ENCODE results near the gene NIPA2.
"Not testable (repeated sequence)": the region's sequence is repeated elsewhere in the genome, so short reads cannot be mapped to it uniquely, and the experiment has no call there.

The NIPA2 gene

GRCh38 chr15:22838292-22839042, at the start of gene NIPA2:
TSS of gene NIPA2 (plus strand) at chr15:22838666. CDS start at chr15:22851732, 13,066 bp downstream.
- peak; percentile 96 to 97 for DNase-seq (ENCODE audit: low read depth in 2 of 2, low spot score in 1 of 2)

DNA sequence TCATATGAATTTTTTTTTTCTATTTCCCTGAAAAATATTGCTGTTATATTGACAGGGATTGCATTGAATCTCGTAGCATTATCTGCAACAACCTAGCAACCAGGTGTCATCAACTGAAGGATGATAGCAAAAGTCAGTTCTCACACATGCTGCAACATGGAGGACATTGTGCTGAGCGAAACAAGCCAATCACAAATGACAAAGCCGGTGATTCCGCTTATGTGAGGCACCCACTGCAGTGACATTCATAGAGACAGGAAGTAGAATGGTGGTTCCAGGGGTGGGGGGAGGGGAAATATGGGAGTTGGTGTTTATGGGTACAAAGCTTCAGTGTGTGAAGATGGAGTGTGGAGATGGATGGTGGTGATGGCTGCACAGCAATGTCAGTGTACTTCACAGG, 44.4 kb upstream of the NIPA2 start:
- no peak for DNase-seq (ENCODE audit: low read depth in 2 of 2, low spot score in 1 of 2)

- DNase-seq (ENCODE audit: low read depth in 2 of 2, low spot score in 1 of 2) = no peak
Measured at GRCh38 chr15:22794621-22795167, 43.8 kb upstream of the NIPA2 start.

DNA sequence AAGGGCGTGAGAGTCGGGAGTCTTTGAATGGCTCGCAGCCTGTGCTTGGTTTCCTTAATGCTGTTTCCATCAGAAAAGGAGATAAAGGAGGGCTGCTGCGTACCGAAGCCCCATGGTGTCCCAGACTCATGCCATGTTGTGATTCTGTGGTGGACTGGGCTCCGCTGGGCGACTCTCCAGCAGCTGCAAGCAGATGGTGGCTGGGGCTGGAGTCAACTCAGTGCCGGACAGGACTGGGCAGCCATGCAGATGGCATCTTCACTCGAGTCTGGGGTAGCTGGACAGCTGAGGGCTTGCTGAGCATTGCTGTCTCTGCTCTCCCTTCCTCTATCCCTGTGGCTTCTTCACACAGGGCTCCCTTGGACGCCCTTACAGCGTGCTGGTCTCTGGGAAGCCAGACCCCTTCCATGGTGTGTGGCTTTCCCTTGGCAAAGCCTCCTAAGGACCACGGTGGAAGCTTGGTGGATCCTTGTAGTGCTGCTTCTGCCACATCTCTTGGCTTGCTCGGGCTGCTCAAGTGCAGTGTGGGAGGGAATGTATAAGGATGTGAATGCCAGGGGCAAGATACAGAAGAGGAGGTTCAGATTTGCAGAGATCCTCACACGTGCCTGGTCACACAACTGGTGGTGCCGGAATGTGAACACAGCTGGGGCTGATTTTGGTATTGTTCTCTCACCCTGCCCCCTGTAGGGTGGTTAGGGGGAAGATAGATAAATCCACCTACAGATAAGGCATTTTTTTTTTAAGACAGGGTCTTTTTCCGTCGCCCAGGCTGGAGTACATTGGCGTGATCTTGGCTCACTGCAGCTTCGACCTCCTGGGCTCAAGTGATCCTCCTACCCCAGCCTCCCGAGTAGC, 43.0 kb upstream of the NIPA2 start:
- DNase-seq (ENCODE audit: low read depth in 2 of 2, low spot score in 1 of 2) = no peak

DNA sequence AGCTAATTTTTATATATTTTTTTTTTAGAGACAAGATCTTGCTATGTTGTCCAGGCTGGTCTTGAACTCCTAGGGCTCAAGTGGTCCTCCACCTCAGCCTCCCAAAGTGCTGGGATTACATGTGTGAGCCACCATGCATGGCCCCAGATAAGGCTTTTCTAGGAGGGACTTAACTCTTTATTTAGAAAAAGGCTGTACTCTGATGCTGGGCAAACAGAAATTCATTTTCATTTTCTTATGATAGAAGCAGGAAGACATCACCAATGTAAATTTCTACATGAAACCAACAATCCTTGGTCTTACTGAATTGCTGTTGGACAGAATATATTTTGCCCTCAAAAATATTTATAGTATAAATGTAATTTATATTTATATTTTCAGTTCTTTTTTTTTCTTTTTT, 42.4 kb upstream of the NIPA2 start:
- DNase-seq (ENCODE audit: low read depth in 2 of 2, low spot score in 1 of 2) = no peak

DNA sequence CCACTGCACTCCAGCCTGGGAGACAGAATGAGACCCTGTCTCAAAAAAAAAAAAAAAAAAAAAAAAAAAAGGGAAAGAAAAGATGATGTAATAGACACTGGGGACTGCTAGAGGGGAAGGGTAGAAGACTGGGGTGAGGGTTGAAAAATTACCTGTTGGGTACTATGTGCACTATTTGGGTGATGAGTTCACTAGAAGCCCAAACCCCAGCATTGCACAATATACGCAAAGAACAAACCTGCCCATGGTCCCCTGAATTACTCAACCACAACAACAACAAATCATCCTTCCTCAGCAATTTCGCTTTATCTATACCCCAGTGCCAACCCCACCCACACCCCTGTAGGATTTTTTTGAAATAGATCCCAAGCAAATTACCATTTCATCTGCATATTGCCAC, 38.6 kb upstream of the NIPA2 start:
- DNase-seq (ENCODE audit: low read depth in 2 of 2, low spot score in 1 of 2) = no peak

DNA sequence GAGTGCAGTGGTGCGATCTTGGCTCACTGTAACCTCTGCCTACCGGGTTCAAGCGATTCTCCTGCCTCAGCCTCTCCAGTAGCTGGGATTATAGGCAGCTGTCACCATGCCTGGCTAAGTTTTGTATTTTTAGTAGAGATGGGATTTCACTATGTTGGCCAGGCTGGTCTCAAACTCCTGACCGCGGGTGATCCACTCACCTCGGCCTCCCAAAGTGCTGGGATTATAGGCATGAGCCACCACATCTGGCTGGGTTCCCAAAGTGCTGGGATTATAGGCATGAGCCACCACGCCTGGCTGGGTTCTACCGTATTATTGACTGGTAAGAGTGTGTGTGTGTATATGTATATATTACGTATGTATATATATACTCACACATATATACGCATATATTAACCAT, 35.5 kb upstream of the NIPA2 start:
- not testable (repeated sequence) for DNase-seq (ENCODE audit: low read depth in 2 of 2, low spot score in 1 of 2)

- DNase-seq (ENCODE audit: low read depth in 2 of 2, low spot score in 1 of 2) = no peak
Measured at GRCh38 chr15:22806156-22806555, 32.3 kb upstream of the NIPA2 start.

DNA sequence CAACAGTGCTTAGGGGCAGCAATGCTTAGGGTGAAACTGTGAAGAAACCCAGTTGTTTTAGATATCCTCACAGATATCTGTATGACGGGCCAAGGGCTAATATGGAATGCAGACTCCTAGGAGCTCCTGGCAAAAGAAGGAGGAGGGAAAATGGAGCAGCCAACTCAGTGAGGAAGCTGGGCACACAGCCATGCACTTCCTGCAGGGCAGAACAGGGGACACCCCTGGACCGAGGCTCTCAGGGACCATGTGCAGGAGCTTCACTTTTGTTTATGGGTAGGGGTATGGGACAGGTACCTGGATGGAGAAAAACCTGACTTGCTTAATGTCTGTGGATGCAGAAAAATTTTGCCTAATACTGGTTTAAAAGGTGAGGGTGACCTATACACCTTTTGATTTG, 31.8 kb upstream of the NIPA2 start:
- no peak for DNase-seq (ENCODE audit: low read depth in 2 of 2, low spot score in 1 of 2)

DNA sequence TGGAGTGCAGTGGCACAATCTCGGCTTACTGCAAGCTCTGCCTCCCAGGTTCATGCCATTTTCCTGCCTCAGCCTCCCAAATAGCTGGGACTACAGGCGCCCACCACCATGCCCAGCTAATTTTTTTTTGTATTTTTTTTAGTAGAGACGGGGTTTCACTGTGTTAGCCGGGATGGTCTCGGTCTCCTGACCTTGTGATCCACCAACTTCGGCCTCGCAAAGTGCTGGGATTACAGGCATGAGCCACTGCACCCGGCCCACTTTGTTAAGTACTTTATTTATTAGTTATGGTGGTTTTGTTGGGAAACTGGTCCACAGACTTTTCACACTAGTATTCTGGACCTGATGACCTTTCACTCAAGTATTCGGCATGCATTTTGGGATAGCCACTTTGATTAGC, 30.6 kb upstream of the NIPA2 start:
- DNase-seq (ENCODE audit: low read depth in 2 of 2, low spot score in 1 of 2) = not testable (repeated sequence)

GRCh38 chr15:22808240-22808639, 30.2 kb upstream of the NIPA2 start:
- no peak for DNase-seq (ENCODE audit: low read depth in 2 of 2, low spot score in 1 of 2)

- DNase-seq (ENCODE audit: low read depth in 2 of 2, low spot score in 1 of 2) = no peak
Measured at GRCh38 chr15:22808761-22809280, 29.6 kb upstream of the NIPA2 start.

GRCh38 chr15:22810033-22810852, 28.2 kb upstream of the NIPA2 start:
- no peak for DNase-seq (ENCODE audit: low read depth in 2 of 2, low spot score in 1 of 2)

DNA sequence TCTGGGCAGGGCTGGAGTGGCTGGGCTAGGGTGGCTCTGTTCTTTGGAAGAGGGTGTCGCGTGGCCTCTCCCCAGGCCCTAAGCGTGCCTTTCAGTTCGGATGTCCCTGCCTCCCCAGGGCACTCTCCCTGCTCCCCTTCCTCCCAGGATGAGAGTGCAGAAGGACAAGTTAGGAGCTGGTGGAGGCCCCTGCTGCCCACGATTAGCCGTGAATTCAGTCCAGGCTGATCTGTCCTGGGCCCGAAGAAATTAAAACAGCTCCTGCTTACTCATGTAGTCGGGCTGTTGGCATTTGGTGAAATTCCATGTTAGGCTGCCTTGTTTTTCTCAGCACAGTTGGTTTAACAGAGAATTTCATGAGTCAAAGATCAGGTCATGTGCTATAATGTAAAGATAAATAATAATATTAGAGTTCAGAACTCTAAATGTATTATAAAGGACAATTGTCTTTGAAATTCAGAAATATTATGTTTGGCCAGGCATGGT, 27.6 kb upstream of the NIPA2 start:
- DNase-seq (ENCODE audit: low read depth in 2 of 2, low spot score in 1 of 2) = no peak

- no peak for DNase-seq (ENCODE audit: low read depth in 2 of 2, low spot score in 1 of 2)
Measured at GRCh38 chr15:22811640-22812039, 26.8 kb upstream of the NIPA2 start.

GRCh38 chr15:22813844-22814243, 24.6 kb upstream of the NIPA2 start:
- DNase-seq (ENCODE audit: low read depth in 2 of 2, low spot score in 1 of 2) = no peak

DNA sequence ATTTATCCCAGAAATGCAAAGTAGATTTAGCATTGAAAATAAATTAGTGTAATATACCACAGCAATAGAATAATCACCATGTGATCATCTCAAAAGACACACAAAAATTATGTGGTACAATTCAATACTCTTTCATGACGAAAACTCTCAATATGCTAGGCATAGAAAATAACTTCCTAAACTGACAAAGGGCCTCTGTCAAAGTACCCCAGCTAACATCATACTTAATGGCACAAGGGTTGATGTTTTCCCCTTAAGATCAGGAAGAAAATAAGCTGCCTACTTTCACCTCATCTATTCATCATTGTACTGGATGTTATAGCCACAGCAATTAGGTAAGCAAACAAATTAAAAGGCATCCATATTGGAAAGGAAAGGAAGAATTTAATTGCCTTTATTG, 22.7 kb upstream of the NIPA2 start:
- DNase-seq (ENCODE audit: low read depth in 2 of 2, low spot score in 1 of 2) = no peak

- no peak for DNase-seq (ENCODE audit: low read depth in 2 of 2, low spot score in 1 of 2)
Measured at GRCh38 chr15:22819651-22820050, 18.8 kb upstream of the NIPA2 start.

GRCh38 chr15:22823495-22824128, 14.9 kb upstream of the NIPA2 start:
- no peak for DNase-seq (ENCODE audit: low read depth in 2 of 2, low spot score in 1 of 2)

GRCh38 chr15:22827125-22827524, 11.3 kb upstream of the NIPA2 start:
- DNase-seq (ENCODE audit: low read depth in 2 of 2, low spot score in 1 of 2) = no peak

Measured in stimulated activated CD8-positive, alpha-beta memory T cell treated with anti-CD3 and anti-CD28 coated beads, Interleukin-4, amount 100 ng/mL, for 4 hours (primary cell).